ENCODE data around the gene PIGT. TPM values are rescaled to one million over a fixed set of nuclear protein-coding genes. Genes with fewer than 3 reads are reported as not detected.

The PIGT gene
- total RNA-seq, 4 donors from 2014 or later: 59.8 to 87.3 (median 67.6) TPM

DNA sequence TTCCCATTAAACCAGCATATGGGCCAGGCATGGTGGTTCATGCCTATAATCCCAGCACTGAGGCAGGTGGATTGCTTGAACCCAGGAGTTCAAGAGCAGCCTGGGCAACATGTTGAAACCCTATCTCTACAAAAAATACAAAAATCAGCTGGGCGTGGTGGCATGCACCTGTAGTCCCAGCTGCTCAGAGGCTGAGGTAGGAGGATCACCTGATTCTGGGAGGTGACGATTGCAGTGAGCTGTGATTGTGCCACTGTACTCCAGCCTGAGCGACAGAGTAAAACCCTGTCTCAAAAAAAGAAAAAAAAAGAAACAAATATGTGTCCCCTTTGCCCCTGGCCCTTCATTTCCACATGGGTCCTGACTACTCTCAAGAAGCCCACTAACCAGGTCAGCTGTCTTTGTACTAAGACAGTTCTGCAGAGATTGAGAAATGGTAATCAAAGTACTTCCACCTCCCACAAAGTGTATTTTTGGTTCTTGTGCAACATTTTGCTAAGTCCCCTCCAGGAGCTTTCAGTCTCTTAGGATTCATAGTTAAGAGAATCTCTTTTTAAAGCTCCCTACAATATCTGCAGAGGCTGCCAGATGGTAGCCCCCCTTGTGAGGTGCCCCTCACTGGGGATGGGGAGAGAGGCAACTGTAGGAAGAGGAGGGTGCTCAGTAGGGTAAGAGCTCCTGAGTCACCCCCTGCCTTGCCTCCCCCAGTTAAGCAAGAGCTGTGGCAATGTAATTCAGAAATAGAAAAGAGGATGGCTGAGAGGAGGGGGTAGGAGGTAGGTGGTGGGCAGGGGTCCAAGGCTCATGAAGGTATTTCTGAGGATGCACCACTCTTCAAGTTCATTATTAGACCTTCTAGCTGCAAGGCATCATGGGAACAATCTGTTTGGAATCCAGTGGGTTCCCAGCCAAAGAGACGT lies 37.1 kb downstream of the PIGT start:
- ATAC-seq: no peak
- 50 to 94% methylated on average over 2 to 3 of the region's 4 CpGs for WGBS, 2 donors (ENCODE audit: low coverage in 1 of 2)

DNA sequence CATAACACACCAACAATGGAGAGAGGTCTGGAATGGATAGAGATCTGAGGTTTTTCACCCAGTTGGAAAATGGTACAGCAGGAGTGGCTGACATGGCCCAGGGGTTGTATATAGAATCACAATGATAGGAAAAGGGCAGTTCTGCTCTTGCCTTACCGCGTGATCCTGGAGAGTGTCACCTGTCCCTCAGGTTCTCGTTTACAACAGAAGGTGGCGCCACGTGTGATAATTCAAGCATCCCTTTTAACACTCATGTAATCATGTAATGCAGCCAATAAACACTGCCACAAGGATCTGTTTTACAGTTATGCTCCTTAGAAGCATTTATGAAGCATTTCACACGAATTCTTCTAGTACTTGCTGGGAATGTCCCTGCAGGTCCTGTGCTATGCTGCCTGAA lies 40.7 kb downstream of the PIGT start:
- Histone ChIP-seq H3K9me3 (no peaks in the 10 kb centered on the region), H3K4me1 (no peaks in the 10 kb centered on the region), H3K4me3 (no peak overlapping the region), H3K27me3 (no peaks in the 10 kb centered on the region), H3K36me3 (no peaks in the 10 kb centered on the region), H3K27ac (no peak overlapping the region)
- WGBS, 2 donors (ENCODE audit: low coverage in 1 of 2): 21 to 26% methylated on average over 6 of the region's 6 CpGs
- ATAC-seq: no peak
- no peak for TF ChIP-seq POLR2AphosphoS5 (IDR thresholded peaks at IDR 0.05)
- no peak for TF ChIP-seq EP300 (IDR thresholded peaks at IDR 0.05)
- TF ChIP-seq, protein P1, sequence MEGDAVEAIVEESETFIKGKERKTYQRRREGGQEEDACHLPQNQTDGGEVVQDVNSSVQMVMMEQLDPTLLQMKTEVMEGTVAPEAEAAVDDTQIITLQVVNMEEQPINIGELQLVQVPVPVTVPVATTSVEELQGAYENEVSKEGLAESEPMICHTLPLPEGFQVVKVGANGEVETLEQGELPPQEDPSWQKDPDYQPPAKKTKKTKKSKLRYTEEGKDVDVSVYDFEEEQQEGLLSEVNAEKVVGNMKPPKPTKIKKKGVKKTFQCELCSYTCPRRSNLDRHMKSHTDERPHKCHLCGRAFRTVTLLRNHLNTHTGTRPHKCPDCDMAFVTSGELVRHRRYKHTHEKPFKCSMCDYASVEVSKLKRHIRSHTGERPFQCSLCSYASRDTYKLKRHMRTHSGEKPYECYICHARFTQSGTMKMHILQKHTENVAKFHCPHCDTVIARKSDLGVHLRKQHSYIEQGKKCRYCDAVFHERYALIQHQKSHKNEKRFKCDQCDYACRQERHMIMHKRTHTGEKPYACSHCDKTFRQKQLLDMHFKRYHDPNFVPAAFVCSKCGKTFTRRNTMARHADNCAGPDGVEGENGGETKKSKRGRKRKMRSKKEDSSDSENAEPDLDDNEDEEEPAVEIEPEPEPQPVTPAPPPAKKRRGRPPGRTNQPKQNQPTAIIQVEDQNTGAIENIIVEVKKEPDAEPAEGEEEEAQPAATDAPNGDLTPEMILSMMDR (IDR thresholded peaks at IDR 0.05): no peak
- TF ChIP-seq POLR2A (IDR thresholded peaks at IDR 0.05): no peak

More for the DNA sequence above, 37.1 kb downstream of the PIGT start:
- H3K4me1 ChIP-seq: peaks cover 0 to 15% (median 3%) of the 10 kb centered on the region in 3 donors
- no peak overlapping the region for H3K27ac ChIP-seq
- H3K36me3 ChIP-seq: peaks cover 0 to under 1% of the 10 kb centered on the region in 2 donors
- H3K9me3 ChIP-seq: no peaks in the 10 kb centered on the region
- TF ChIP-seq, protein P1 (IDR thresholded peaks at IDR 0.05): no peak
- TF ChIP-seq EP300 (IDR thresholded peaks at IDR 0.05) (no peak), POLR2AphosphoS5 (IDR thresholded peaks at IDR 0.05) (no peak), POLR2A (IDR thresholded peaks at IDR 0.05) (no peak)
- no peaks in the 10 kb centered on the region for H3K27me3 ChIP-seq
- no peak overlapping the region for H3K4me3 ChIP-seq

DNA sequence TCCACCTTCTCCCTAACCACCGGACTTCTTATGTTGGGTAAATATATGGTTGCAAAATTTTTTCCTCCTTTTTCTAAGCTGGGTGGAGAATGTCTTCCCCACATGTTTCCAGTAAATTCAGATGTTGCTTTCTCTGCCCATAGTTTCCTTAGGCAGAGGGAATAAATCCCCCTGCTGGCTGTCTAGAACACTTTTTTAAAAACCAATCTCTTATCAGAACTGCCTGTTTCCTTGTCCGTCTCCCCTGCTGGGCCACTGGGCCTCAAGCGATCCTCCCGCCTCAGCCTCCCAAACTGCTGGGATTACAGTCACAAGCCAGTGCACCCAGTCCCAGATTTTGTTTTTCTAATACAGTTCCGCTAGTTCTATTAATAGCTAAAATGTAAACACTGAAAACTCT lies 43.7 kb downstream of the PIGT start:
- 61 to 62% methylated on average over 3 to 5 of the region's 5 CpGs for WGBS, 2 donors (ENCODE audit: low coverage in 1 of 2)
- Histone ChIP-seq H3K4me3 (no peak overlapping the region), H3K36me3 (no peaks in the 10 kb centered on the region), H3K9me3 (no peaks in the 10 kb centered on the region), H3K27ac (no peak overlapping the region), H3K27me3 (peaks cover 13% of the 10 kb centered on the region), H3K4me1 (no peaks in the 10 kb centered on the region)
- no peak for TF ChIP-seq POLR2AphosphoS5 (IDR thresholded peaks at IDR 0.05)
- ATAC-seq: no peak

DNA sequence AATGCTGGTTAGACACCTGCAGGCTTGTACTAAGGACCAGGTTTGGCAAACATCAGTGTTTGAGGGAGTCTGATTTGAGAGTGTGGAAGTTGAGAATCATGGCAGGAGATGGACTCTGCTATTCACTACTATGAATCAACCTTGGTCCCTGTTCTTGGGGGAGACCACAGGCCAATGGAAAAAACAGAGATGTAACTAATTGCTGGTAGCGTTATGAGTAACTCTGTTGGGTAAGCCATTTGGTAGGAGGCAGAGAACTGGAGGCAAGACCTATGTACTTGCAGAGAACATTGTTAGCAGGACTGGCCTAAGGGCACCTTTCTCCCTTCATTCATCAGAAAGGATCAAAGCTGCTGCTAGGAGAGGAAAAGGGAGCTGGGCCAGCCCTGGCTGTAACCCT lies 45.3 kb downstream of the PIGT start:
- ATAC-seq: no peak
- Histone ChIP-seq H3K27me3 (peaks cover 13% of the 10 kb centered on the region), H3K4me3 (no peak overlapping the region), H3K4me1 (no peaks in the 10 kb centered on the region), H3K36me3 (no peaks in the 10 kb centered on the region), H3K27ac (no peak overlapping the region), H3K9me3 (no peaks in the 10 kb centered on the region)
- 71 to 100% methylated on average over 1 of the region's 1 CpG for WGBS, 2 donors (ENCODE audit: low coverage in 1 of 2)
- TF ChIP-seq POLR2AphosphoS5 (IDR thresholded peaks at IDR 0.05) (no peak), EP300 (IDR thresholded peaks at IDR 0.05) (no peak), POLR2A (IDR thresholded peaks at IDR 0.05) (no peak)
- TF ChIP-seq, protein P1 (IDR thresholded peaks at IDR 0.05): no peak

DNA sequence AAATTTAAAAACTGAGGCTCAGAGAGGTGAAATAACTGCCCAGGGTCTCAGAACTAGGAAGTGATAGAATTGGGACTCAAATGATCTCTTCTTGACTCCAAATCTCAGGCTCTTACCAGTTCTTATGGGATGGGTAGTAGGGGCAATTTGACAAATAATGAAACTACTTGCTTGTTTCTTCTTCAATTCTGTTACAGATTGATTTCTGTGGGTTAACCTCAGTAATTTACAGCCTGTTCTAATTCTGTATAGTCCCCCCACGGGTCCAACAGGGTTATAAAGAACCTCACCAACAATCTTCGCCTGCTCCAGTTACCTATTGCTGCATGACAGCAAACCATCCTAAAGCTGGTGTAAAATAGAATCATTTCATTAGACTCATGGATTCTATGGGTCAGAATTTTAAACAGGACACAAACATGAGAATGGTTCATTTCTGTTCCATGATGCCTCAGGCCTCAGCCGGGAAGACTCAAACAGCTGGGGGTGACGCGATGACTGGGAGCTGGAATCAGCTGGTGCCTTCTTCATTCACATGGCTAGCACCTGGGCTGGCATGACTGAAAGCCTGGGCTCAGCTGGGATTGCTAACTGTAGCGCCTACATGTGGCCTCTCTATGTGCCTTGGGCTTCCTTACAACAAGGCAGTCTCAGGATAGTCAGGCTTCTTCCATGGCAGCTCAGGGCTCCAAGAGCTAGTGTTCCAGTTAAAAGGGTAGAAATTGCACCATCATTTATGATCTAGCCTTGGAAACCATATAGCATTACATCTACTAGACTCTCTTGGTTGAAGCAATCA lies 47.0 kb downstream of the PIGT start:
- Histone ChIP-seq H3K27me3 (peaks cover 13% of the 10 kb centered on the region), H3K27ac (no peak overlapping the region), H3K36me3 (no peaks in the 10 kb centered on the region), H3K4me1 (no peaks in the 10 kb centered on the region), H3K4me3 (no peak overlapping the region), H3K9me3 (no peaks in the 10 kb centered on the region)
- TF ChIP-seq POLR2A (IDR thresholded peaks at IDR 0.05): no peak
- TF ChIP-seq EP300 (IDR thresholded peaks at IDR 0.05): no peak
- no peak for TF ChIP-seq POLR2AphosphoS5 (IDR thresholded peaks at IDR 0.05)
- TF ChIP-seq, protein P1 (IDR thresholded peaks at IDR 0.05): no peak
- WGBS, 2 donors (ENCODE audit: low coverage in 1 of 2): 67 to 81% methylated on average over 1 to 5 of the region's 6 CpGs
- no peak for ATAC-seq
